Smooth muscle cell (in vitro differentiated cells): ENCODE data around the gene NEDD4. TPM values are rescaled to one million over a fixed set of nuclear protein-coding genes. Genes with fewer than 3 reads are reported as not detected.

ENCODE experiments used
- DNase-seq: peaks from one replicate; lab custom pipeline; 2025; ENCODE audit not compliant: unreplicated experiment; lab: John Stamatoyannopoulos, UW
- H2AFZ ChIP-seq: fragments of 200-600 bp; sonication (generic); 2 replicates; pipeline ENCODE4 v1.6.0; 2016; ENCODE audit warnings: antibody characterized with exemption, low read depth, mild to moderate bottlenecking
- H3F3A ChIP-seq: fragments of 200-600 bp; sonication (generic); 2 replicates; pipeline ENCODE4 v1.6.0; 2017; ENCODE audit warnings: antibody characterized with exemption, low read depth
- H3K27ac ChIP-seq: fragments of 200-600 bp; sonication (generic); 2 replicates; pipeline ENCODE4 v1.5.1; 2016; ENCODE audit warnings: low read depth, mild to moderate bottlenecking
- H3K27me3 ChIP-seq: fragments of 200-600 bp; sonication (generic); 2 replicates; pipeline ENCODE4 v1.6.1; 2016; ENCODE audit warnings: low read depth, mild to moderate bottlenecking
- H3K36me3 ChIP-seq: fragments of 200-600 bp; sonication (generic); 2 replicates; pipeline ENCODE4 v1.5.1; 2016; ENCODE audit warnings: low read depth
- H3K4me1 ChIP-seq: fragments of 200-600 bp; sonication (generic); 2 replicates; pipeline ENCODE4 v1.5.1; 2016; ENCODE audit warnings: low read depth
- H3K4me2 ChIP-seq: fragments of 200-600 bp; sonication (generic); 2 replicates; pipeline ENCODE4 v1.6.0; 2016; ENCODE audit warnings: mild to moderate bottlenecking
- H3K4me3 ChIP-seq: fragments of 200-600 bp; sonication (generic); 2 replicates; pipeline ENCODE4 v1.5.1; 2016; ENCODE audit warnings: mild to moderate bottlenecking
- H3K79me2 ChIP-seq: fragments of 200-600 bp; sonication (generic); 2 replicates; pipeline ENCODE4 v1.6.0; 2016; ENCODE audit warnings: low read depth, mild to moderate bottlenecking
- H3K9ac ChIP-seq: fragments of 200-600 bp; sonication (generic); 2 replicates; pipeline ENCODE4 v1.6.0; 2016; ENCODE audit warnings: low read depth
- H3K9me3 ChIP-seq: fragments of 200-600 bp; sonication (generic); replicated peaks from 2 replicates; pipeline ENCODE4 v1.5.1; 2016; ENCODE audit warnings: low read depth
- H4K20me1 ChIP-seq: fragments of 200-600 bp; sonication (generic); 2 replicates; pipeline ENCODE4 v1.6.0; 2016; ENCODE audit warnings: low read depth
- CTCF ChIP-seq: fragments of 200-600 bp; sonication (generic); IDR thresholded peaks from 2 replicates; pipeline ENCODE4 v1.5.1; 2017; ENCODE audit warnings: borderline replicate concordance, mild to moderate bottlenecking, antibody characterized with exemption; ENCODE audit not compliant: insufficient read depth, poor library complexity, severe bottlenecking
- WGBS: methylation state at CpG from one replicate; pipeline ENCODE4 v1.1.7; 2016; ENCODE audit warnings: low lambda C conversion rate; 5-methylcytosine and 5-hydroxymethylcytosine counted together
- polyA plus RNA-seq: library from polyadenylated mRNA; unstranded; fragments of >200 nt; fragmentation: Nextera tagmentation; extraction: Ambion mirVana; gene quantifications from 2 replicates; pipeline ENCODE4 v1.2.1, GENCODE V29; 2016
- total RNA-seq: library from RNA; depleted of rRNA; stranded (reverse); fragments of >200 nt; gene quantifications from 2 replicates; pipeline ENCODE4 v1.2.3, GENCODE V29; 2014

The NEDD4 gene
- total and polyA plus RNA-seq, 2 experiments from 2014 or later = 6.6 to 34.5 TPM

GRCh38 chr15:55914446-55914845 lies 79.0 kb downstream of the NEDD4 start:
- peaks cover 11% of the 10 kb centered on the region for H3K79me2 ChIP-seq
- H3K36me3 ChIP-seq = no peaks in the 10 kb centered on the region
- H3K9me3 ChIP-seq = no peaks in the 10 kb centered on the region
- H3K27me3 ChIP-seq = no peaks in the 10 kb centered on the region
- H3K4me3 ChIP-seq = peak overlapping the region; percentile 42
- 17% methylated on average over 1 of the region's 1 CpG for WGBS
- TF ChIP-seq CTCF = no peak
- no peaks in the 10 kb centered on the region for H4K20me1 ChIP-seq
- DNase-seq = no peak
- H3K4me1 ChIP-seq = peaks cover 21% of the 10 kb centered on the region
- peak overlapping the region; percentile 17 for H3K27ac ChIP-seq
- H3F3A ChIP-seq = peaks cover 5% of the 10 kb centered on the region
- H2AFZ ChIP-seq = no peak overlapping the region
- peak overlapping the region; percentile 2 for H3K9ac ChIP-seq
- peak overlapping the region; percentile 77 for H3K4me2 ChIP-seq

- 93% methylated on average over 2 of the region's 2 CpGs for whole genome bisulfite sequencing
- H3K4me2 ChIP-seq = peak overlapping the region; percentile 77
- H4K20me1 ChIP-seq = no peaks in the 10 kb centered on the region
- peaks cover 17% of the 10 kb centered on the region for H3F3A ChIP-seq
- DNase-seq = no peak
- H3K4me1 ChIP-seq = peaks cover 20% of the 10 kb centered on the region
- H3K27me3 ChIP-seq = no peaks in the 10 kb centered on the region
- no peaks in the 10 kb centered on the region for H3K9me3 ChIP-seq
- no peak for TF ChIP-seq CTCF
- H3K4me3 ChIP-seq = peak overlapping the region; percentile 42
- no peak overlapping the region for H3K9ac ChIP-seq
- peaks cover 11% of the 10 kb centered on the region for H3K79me2 ChIP-seq
- H2AFZ ChIP-seq = no peak overlapping the region
- H3K27ac ChIP-seq = no peak overlapping the region
- H3K36me3 ChIP-seq = no peaks in the 10 kb centered on the region
Measured at GRCh38 chr15:55912982-55913381, 80.4 kb downstream of the NEDD4 start.

- H3K9me3 ChIP-seq = no peaks in the 10 kb centered on the region
- no peak for TF ChIP-seq CTCF
- 76% methylated on average over 9 of the region's 9 CpGs for WGBS
- peak overlapping the region; percentile 57 for H3K4me2 ChIP-seq
- H3K4me3 ChIP-seq = no peak overlapping the region
- no peak overlapping the region for H3K9ac ChIP-seq
- H2AFZ ChIP-seq = no peak overlapping the region
- H4K20me1 ChIP-seq = no peaks in the 10 kb centered on the region
- H3F3A ChIP-seq = peaks cover 17% of the 10 kb centered on the region
- H3K27me3 ChIP-seq = no peaks in the 10 kb centered on the region
- peaks cover 8% of the 10 kb centered on the region for H3K79me2 ChIP-seq
- H3K27ac ChIP-seq = peak overlapping the region; percentile 97
- DNase-seq = no peak
- no peaks in the 10 kb centered on the region for H3K36me3 ChIP-seq
- peaks cover 16% of the 10 kb centered on the region for H3K4me1 ChIP-seq
Measured at GRCh38 chr15:55909036-55909811, 84.2 kb downstream of the NEDD4 start.

- H3F3A ChIP-seq = peaks cover 17% of the 10 kb centered on the region
- no peaks in the 10 kb centered on the region for H3K79me2 ChIP-seq
- DNase-seq = no peak
Measured at GRCh38 chr15:55907797-55908196, 85.6 kb downstream of the NEDD4 start.

More at GRCh38 chr15:55907797-55908196, 85.6 kb downstream of the NEDD4 start:
- peak overlapping the region; percentile 97 for H3K27ac ChIP-seq
- H3K27me3 ChIP-seq = no peaks in the 10 kb centered on the region
- peak overlapping the region; percentile 18 for H2AFZ ChIP-seq
- H3K9ac ChIP-seq = peak overlapping the region; percentile 85
- 2% methylated on average over 4 of the region's 4 CpGs for WGBS
- peak overlapping the region; percentile 11 for H3K4me3 ChIP-seq
- no peaks in the 10 kb centered on the region for H3K9me3 ChIP-seq
- no peaks in the 10 kb centered on the region for H3K36me3 ChIP-seq
- no peaks in the 10 kb centered on the region for H4K20me1 ChIP-seq
- H3K4me2 ChIP-seq = peak overlapping the region; percentile 65
- TF ChIP-seq CTCF = no peak
- peaks cover 14% of the 10 kb centered on the region for H3K4me1 ChIP-seq
